HEK293 (cell line): ENCODE data around the gene AEN.

Experiments
- AEBP2 ChIP-seq: fragments of 450-650 bp; formaldehyde crosslinking; IDR thresholded peaks from 2 replicates; pipeline ENCODE4 v1.5.1; 2016; ENCODE audit warnings: missing biosample characterization, missing genetic modification characterization, borderline replicate concordance
- EGR2 ChIP-seq: fragments of 450-650 bp; formaldehyde crosslinking; IDR thresholded peaks from 2 replicates; pipeline ENCODE4 v1.5.1; 2016; ENCODE audit warnings: low read depth, missing biosample characterization, missing genetic modification characterization
- FEZF1 ChIP-seq: fragments of 450-650 bp; formaldehyde crosslinking; IDR thresholded peaks from 2 replicates; pipeline ENCODE4 v1.5.1; 2016; ENCODE audit warnings: missing biosample characterization, missing genetic modification characterization
- GLIS2 ChIP-seq: fragments of 450-650 bp; formaldehyde crosslinking; IDR thresholded peaks from 2 replicates; pipeline ENCODE4 v1.5.1; 2016; ENCODE audit warnings: missing biosample characterization, missing genetic modification characterization
- HOXD13 ChIP-seq: sonication (generic); formaldehyde crosslinking; IDR thresholded peaks from 2 replicates; pipeline ENCODE4 v1.8.0; 2022; ENCODE audit warnings: missing genetic modification reagents, borderline replicate concordance
- KLF1 ChIP-seq: fragments of 450-650 bp; formaldehyde crosslinking; IDR thresholded peaks from 2 replicates; pipeline ENCODE4 v1.5.1; 2016; ENCODE audit warnings: missing biosample characterization, missing genetic modification characterization
- KLF10 ChIP-seq: fragments of 450-650 bp; IDR thresholded peaks from 2 replicates; pipeline ENCODE4 v1.5.1; 2018; ENCODE audit warnings: missing biosample characterization, mild to moderate bottlenecking, missing genetic modification characterization
- MEIS1 ChIP-seq: sonication (generic); formaldehyde crosslinking; IDR thresholded peaks from 2 replicates; pipeline ENCODE4 v1.8.1; 2022; ENCODE audit warnings: missing genetic modification reagents, mild to moderate bottlenecking, borderline replicate concordance
- RBAK ChIP-seq: fragments of 450-650 bp; formaldehyde crosslinking; IDR thresholded peaks from 2 replicates; pipeline ENCODE4 v1.5.1; 2016; ENCODE audit warnings: missing biosample characterization, missing genetic modification characterization
- SCRT2 ChIP-seq: fragments of 450-650 bp; formaldehyde crosslinking; IDR thresholded peaks from 2 replicates; pipeline ENCODE4 v1.5.1; 2016; ENCODE audit warnings: missing biosample characterization, missing genetic modification characterization
- SP3 ChIP-seq: fragments of 450-650 bp; formaldehyde crosslinking; IDR thresholded peaks from 2 replicates; pipeline ENCODE4 v1.5.1; 2016; ENCODE audit warnings: missing biosample characterization, missing genetic modification characterization
- ZBTB20 ChIP-seq: fragments of 450-650 bp; formaldehyde crosslinking; IDR thresholded peaks from 2 replicates; pipeline ENCODE4 v1.5.1; 2016; ENCODE audit warnings: missing biosample characterization, missing genetic modification characterization
- ZBTB21 ChIP-seq: fragments of 450-650 bp; formaldehyde crosslinking; IDR thresholded peaks from 2 replicates; pipeline ENCODE4 v1.5.1; 2017; ENCODE audit warnings: missing biosample characterization, missing genetic modification characterization
- ZIC2 ChIP-seq: fragments of 450-650 bp; formaldehyde crosslinking; IDR thresholded peaks from 2 replicates; pipeline ENCODE4 v1.5.1; 2016; ENCODE audit warnings: missing biosample characterization, missing genetic modification characterization
- ZNF18 ChIP-seq: fragments of 450-650 bp; formaldehyde crosslinking; IDR thresholded peaks from 2 replicates; pipeline ENCODE4 v1.5.1; 2016; ENCODE audit warnings: missing biosample characterization, missing genetic modification characterization
- ZNF214 ChIP-seq: fragments of 450-650 bp; formaldehyde crosslinking; IDR thresholded peaks from 2 replicates; pipeline ENCODE4 v1.5.1; 2017; ENCODE audit warnings: missing biosample characterization, mild to moderate bottlenecking, missing genetic modification characterization, borderline replicate concordance
- ZNF266 ChIP-seq: fragments of 450-650 bp; formaldehyde crosslinking; IDR thresholded peaks from 2 replicates; pipeline ENCODE4 v1.5.1; 2016; ENCODE audit warnings: missing biosample characterization, missing genetic modification characterization, low read depth
- ZNF274 ChIP-seq, 2 experiments: fragments of 200-500 bp in 1 of 2; fragments of 450-650 bp in 1 of 2; sonication (Bioruptor generic) in 1 of 2; formaldehyde crosslinking in 1 of 2; IDR thresholded peaks; 2 replicates each; pipeline versions ENCODE4 v1.5.1 to v1.6.1; 2014 to 2016; ENCODE audit warnings: borderline replicate concordance in 1 of 2, inconsistent platforms in 1 of 2, low read length in 1 of 2, missing biosample characterization in 1 of 2, missing genetic modification characterization in 1 of 2
- ZNF354C ChIP-seq: fragments of 450-650 bp; formaldehyde crosslinking; IDR thresholded peaks from 2 replicates; pipeline ENCODE4 v1.5.1; 2016; ENCODE audit warnings: missing biosample characterization, missing genetic modification characterization, low read depth, borderline replicate concordance
- ZNF518A ChIP-seq: fragments of 450-650 bp; formaldehyde crosslinking; conservative IDR thresholded peaks from 2 replicates; pipeline ENCODE4 v1.5.1; 2016; ENCODE audit warnings: low read depth, missing biosample characterization, missing genetic modification characterization
- ZNF529 ChIP-seq: fragments of 450-650 bp; formaldehyde crosslinking; IDR thresholded peaks from 2 replicates; pipeline ENCODE4 v1.5.1; 2017; ENCODE audit warnings: missing genetic modification characterization, missing biosample characterization; ENCODE audit not compliant: insufficient replicate concordance
- ZNF76 ChIP-seq: fragments of 450-650 bp; formaldehyde crosslinking; IDR thresholded peaks from 2 replicates; pipeline ENCODE4; 2016; ENCODE audit warnings: low read depth, missing biosample characterization, missing genetic modification characterization, borderline replicate concordance
- TF ChIP-seq, protein P1 (sequence below): fragments of 450-650 bp; formaldehyde crosslinking; IDR thresholded peaks from 2 replicates; pipeline ENCODE4 v1.5.1; 2016; ENCODE audit warnings: missing biosample characterization, missing genetic modification characterization
- TF ChIP-seq, protein P2 (sequence below): fragments of 450-650 bp; formaldehyde crosslinking; IDR thresholded peaks from 2 replicates; pipeline ENCODE4 v1.5.1; 2017; ENCODE audit warnings: missing biosample characterization, missing genetic modification characterization
- TF ChIP-seq, protein P3 (sequence below): fragments of 450-650 bp; formaldehyde crosslinking; IDR thresholded peaks from 2 replicates; pipeline ENCODE4 v1.5.1; 2016; ENCODE audit warnings: missing biosample characterization, missing genetic modification characterization

AEN gene

GRCh38 chr15:88638626-88639372 lies 17.7 kb downstream of the AEN start, which contains the start of gene ISG20 (continued):
- TF ChIP-seq ZNF518A: no peak
- TF ChIP-seq HOXD13 (CRISPR knock-in tag): no peak
- TF ChIP-seq ZNF529: no peak
- no peak for TF ChIP-seq MEIS1
- no peak for TF ChIP-seq ZNF214 (tag by site-specific recombination)
- TF ChIP-seq, protein P1, sequence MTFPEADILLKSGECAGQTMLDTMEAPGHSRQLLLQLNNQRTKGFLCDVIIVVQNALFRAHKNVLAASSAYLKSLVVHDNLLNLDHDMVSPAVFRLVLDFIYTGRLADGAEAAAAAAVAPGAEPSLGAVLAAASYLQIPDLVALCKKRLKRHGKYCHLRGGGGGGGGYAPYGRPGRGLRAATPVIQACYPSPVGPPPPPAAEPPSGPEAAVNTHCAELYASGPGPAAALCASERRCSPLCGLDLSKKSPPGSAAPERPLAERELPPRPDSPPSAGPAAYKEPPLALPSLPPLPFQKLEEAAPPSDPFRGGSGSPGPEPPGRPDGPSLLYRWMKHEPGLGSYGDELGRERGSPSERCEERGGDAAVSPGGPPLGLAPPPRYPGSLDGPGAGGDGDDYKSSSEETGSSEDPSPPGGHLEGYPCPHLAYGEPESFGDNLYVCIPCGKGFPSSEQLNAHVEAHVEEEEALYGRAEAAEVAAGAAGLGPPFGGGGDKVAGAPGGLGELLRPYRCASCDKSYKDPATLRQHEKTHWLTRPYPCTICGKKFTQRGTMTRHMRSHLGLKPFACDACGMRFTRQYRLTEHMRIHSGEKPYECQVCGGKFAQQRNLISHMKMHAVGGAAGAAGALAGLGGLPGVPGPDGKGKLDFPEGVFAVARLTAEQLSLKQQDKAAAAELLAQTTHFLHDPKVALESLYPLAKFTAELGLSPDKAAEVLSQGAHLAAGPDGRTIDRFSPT (tag by site-specific recombination): peak; percentile 96
- peak; percentile 78 for TF ChIP-seq SP3
- TF ChIP-seq AEBP2 (tag by site-specific recombination): no peak
- TF ChIP-seq ZNF266: no peak
- TF ChIP-seq ZBTB21 (tag by site-specific recombination): peak; percentile 88
- TF ChIP-seq KLF10 (tag by site-specific recombination): peak; percentile 69
- TF ChIP-seq ZBTB20: peak; percentile 97
- peak; percentile 84 for TF ChIP-seq KLF1 (tag by site-specific recombination)
- TF ChIP-seq SCRT2 (tag by site-specific recombination): peak; percentile 70; the same call in 1 of the 2 replicates
- TF ChIP-seq, protein P2, sequence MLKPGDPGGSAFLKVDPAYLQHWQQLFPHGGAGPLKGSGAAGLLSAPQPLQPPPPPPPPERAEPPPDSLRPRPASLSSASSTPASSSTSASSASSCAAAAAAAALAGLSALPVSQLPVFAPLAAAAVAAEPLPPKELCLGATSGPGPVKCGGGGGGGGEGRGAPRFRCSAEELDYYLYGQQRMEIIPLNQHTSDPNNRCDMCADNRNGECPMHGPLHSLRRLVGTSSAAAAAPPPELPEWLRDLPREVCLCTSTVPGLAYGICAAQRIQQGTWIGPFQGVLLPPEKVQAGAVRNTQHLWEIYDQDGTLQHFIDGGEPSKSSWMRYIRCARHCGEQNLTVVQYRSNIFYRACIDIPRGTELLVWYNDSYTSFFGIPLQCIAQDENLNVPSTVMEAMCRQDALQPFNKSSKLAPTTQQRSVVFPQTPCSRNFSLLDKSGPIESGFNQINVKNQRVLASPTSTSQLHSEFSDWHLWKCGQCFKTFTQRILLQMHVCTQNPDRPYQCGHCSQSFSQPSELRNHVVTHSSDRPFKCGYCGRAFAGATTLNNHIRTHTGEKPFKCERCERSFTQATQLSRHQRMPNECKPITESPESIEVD (tag by site-specific recombination): no peak
- TF ChIP-seq, protein P3, sequence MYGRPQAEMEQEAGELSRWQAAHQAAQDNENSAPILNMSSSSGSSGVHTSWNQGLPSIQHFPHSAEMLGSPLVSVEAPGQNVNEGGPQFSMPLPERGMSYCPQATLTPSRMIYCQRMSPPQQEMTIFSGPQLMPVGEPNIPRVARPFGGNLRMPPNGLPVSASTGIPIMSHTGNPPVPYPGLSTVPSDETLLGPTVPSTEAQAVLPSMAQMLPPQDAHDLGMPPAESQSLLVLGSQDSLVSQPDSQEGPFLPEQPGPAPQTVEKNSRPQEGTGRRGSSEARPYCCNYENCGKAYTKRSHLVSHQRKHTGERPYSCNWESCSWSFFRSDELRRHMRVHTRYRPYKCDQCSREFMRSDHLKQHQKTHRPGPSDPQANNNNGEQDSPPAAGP (tag by site-specific recombination): peak; percentile 96
- TF ChIP-seq GLIS2 (tag by site-specific recombination): peak; percentile 43; the same call in 1 of the 2 replicates
- TF ChIP-seq RBAK (tag by site-specific recombination): no peak
- TF ChIP-seq ZNF274 (IDR thresholded peaks at IDR 0.05; ENCODE audit: low read length): no peak
- TF ChIP-seq ZNF274 (tag by site-specific recombination; IDR thresholded peaks at IDR 0.05; ENCODE audit: borderline replicate concordance): no peak
- TF ChIP-seq ZIC2: peak; percentile 51; the same call in 1 of the 2 replicates
- TF ChIP-seq ZNF18: no peak
- TF ChIP-seq EGR2 (tag by site-specific recombination): peak; percentile 46; the same call in 1 of the 2 replicates
- TF ChIP-seq FEZF1: peak; percentile 54
- TF ChIP-seq ZNF354C (tag by site-specific recombination): no peak
- TF ChIP-seq ZNF76: peak; percentile 47; the same call in 1 of the 2 replicates
